Endothelial cell of umbilical vein (primary cell): Measurements from ENCODE around the gene ATG10.

Source experiments
- CTCF ChIP-seq, 2 donors: IDR thresholded peaks; 1 replicate in 1 of 2; 2 replicates in 1 of 2; pipeline ENCODE4 v1.5.1; 2011; ENCODE audit warnings: low read length in 2 of 2, mild to moderate bottlenecking in 2 of 2, moderate library complexity in 2 of 2, control low read depth in 1 of 2, inconsistent platforms in 1 of 2, low read depth in 1 of 2; ENCODE audit not compliant: insufficient read depth in 1 of 2; ENCODE audit errors: extremely low read depth in 1 of 2
- FOS ChIP-seq: IDR thresholded peaks from 2 replicates; pipeline ENCODE4 v1.6.1; 2011; ENCODE audit warnings: mild to moderate bottlenecking, low read length, moderate library complexity, borderline replicate concordance; ENCODE audit not compliant: insufficient read depth
- MYC ChIP-seq: IDR thresholded peaks from one replicate; pipeline ENCODE4 v1.6.1; 2011; ENCODE audit warnings: mild to moderate bottlenecking, low read depth, low read length
- POLR2A ChIP-seq: IDR thresholded peaks from 2 replicates; pipeline ENCODE4 v1.6.1; 2012; ENCODE audit warnings: low read depth, mild to moderate bottlenecking, control low read depth, low read length

GRCh38 chr5:82150559-82150958 is 178.7 kb downstream of the ATG10 start:
- TF ChIP-seq POLR2A, result no peak
- TF ChIP-seq CTCF (IDR thresholded peaks at IDR 0.05; ENCODE audit: extremely low read depth in 1 of 2, insufficient read depth in 1 of 2, low read depth in 1 of 2, low read length in 2 of 2), result no peak
- TF ChIP-seq MYC, result no peak
- no peak for TF ChIP-seq FOS
